ENCODE measurements around the gene LRRC8D. TPM values are rescaled to one million over a fixed set of nuclear protein-coding genes. Genes with fewer than 3 reads are reported as not detected.

Gene LRRC8D
- total RNA-seq, 1 donor from 2014 or later: 5.5 TPM

DNA sequence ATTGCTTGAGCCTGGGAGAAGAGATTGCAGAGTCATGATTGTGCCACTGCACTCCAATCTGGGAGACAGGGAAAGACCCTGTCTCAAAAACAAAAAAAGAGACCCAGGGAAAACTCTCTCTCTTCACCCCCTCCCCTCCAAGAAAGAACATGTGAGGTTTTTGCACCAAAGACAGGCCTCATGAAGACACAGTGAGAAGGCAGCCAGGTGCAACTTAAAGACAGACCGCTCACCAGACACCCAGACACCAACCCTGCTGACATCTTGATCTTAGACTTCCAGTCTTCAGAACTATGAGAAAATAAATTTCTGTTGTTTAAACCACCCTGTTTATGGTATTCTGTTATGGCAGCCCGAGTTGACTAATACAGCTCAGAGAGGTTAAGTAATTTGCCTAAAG, 13.3 kb upstream of the LRRC8D start:
- DNase-seq (ENCODE audit: low spot score): no peak

DNA sequence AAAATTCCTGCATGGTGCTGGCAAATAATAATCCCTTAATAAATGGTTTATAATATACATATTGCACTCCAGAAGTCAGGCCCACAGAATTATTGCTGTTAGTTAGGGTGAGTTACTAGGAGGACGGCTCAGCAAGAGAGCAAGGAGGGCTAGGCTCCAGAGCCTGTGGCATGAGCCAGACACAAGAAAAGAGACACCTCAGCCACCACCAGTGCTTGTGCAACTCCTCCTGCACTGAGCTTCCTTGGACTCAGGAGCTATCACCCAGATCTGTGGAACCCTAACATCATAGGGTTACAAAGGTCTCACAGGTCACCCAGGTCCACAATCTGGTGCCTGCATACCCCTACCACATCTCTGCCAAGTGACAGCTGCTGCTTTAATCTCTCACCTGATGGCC, 12.8 kb upstream of the LRRC8D start:
- DNase-seq (ENCODE audit: low spot score): no peak

GRCh38 chr1:89808441-89809117, 12.3 kb upstream of the LRRC8D start:
- no peak for DNase-seq (ENCODE audit: low spot score)

- no peak for DNase-seq (ENCODE audit: low spot score)
Observed at GRCh38 chr1:89809556-89809955, 11.3 kb upstream of the LRRC8D start.

- DNase-seq (ENCODE audit: low spot score): no peak
Observed at GRCh38 chr1:89810302-89810701, 10.5 kb upstream of the LRRC8D start.

GRCh38 chr1:89810880-89811279, 10.0 kb upstream of the LRRC8D start:
- DNase-seq (ENCODE audit: low spot score): no peak

DNA sequence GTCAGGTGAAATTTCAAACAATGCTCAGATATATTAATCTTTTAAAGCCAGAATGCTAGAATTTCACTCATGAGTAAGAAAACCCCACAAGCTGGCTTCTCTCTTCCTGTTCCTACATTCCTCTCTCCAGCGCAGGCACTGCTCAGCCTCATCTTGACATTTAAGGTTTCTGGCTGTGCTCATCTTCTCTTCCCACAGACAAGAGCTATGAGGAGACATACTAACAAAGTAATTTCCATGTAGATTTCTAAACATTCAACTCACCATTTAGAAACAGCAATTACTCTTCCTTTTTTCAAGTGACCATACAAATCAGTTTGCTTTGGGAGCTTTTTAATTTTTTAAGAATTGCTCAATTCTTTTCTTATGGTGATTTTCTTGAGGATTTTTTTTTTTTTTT, 7.8 kb upstream of the LRRC8D start:
- peak; percentile 97 for DNase-seq (ENCODE audit: low spot score)

DNA sequence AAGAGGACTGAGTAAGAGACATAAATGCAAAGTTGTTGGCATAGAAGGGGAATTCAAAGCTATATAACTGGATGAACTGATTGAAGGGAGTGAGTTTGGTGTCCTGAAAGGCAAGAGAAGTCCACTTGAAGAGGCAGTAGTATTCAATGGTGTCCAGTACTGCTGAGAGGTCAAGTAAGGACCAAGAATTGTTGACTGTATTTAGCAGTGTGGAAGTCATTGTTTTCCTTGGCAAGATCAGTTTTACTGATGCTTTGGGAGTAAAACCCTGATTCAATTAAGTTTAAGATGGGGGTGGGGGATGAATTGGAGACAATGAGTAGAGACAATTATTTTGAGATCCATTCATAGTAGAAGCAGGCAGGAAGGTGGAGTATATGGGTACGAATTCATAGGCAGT, 5.8 kb upstream of the LRRC8D start:
- DNase-seq (ENCODE audit: low spot score): no peak

DNA sequence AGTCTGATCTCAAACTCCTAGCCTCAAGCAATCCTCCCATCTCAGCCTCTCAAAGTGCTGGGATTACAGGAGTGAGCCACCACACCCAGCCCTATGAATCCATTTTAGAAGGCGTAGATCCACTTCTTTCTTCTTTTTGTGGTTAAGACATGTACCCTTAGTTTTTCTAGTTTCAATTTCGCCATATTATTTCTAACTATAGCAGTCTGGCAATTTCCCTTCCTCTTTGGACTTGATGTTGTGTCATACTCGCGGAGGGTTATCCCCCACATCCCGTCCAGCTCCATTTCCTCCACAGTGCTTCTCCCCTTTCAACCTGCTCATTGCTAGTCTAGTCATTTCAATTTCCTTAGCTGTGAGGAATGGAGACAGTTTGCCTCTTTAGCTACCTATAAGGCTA, 5.2 kb upstream of the LRRC8D start:
- DNase-seq (ENCODE audit: low spot score): no peak

- no peak for DNase-seq (ENCODE audit: low spot score)
Observed at GRCh38 chr1:89816366-89816765, 4.5 kb upstream of the LRRC8D start.

GRCh38 chr1:89821322-89822108, 683 bp downstream of the LRRC8D start:
- DNase-seq (ENCODE audit: low spot score): peak; percentile 30

DNA sequence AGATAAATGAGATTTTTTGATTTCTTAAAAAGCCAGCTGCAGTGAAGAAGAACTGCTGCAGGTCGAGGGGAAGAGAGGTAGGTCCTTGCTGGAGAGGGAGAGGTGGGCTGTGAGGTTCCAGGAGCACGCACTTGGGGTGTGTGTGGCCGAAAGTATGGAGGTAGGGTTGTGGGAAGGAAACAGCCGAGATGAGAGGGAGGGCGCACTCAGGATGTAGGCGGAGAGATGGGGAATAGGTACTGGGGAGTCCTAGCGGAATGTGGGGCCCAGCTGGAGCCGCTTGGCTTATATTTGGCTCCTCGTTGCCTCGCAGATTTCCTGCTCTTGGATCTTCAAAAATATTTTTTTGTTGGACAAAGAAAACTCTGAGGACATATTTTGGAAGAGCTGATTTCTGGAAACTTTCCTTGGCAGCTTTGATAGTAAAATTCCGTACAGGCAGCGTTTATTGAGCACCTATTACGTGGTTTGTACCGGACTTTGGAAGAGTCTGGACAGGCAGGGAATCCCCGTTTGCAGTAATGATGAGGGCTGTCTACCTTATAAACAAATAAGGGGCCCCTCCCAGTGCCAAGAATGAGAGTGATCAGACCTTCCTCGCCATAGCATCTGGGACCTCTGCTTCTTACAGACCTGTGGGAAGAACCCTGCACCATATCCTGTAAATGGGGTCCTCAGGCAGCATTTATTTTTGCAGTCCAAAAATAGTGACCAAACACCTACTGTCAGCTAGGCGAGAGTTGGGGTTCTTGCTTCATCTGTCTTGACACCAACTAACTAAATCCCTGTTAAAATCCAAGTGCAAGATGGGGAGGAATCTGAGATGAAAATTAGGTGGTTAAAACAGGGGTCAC, 1.5 kb downstream of the LRRC8D start:
- DNase-seq (ENCODE audit: low spot score): no peak

GRCh38 chr1:89822999-89823628, 2.3 kb downstream of the LRRC8D start:
- DNase-seq (ENCODE audit: low spot score): no peak

GRCh38 chr1:89823679-89824292, 3.0 kb downstream of the LRRC8D start:
- DNase-seq (ENCODE audit: low spot score): peak; percentile 29

GRCh38 chr1:89826594-89826993, 5.8 kb downstream of the LRRC8D start:
- DNase-seq (ENCODE audit: low spot score): no peak

DNA sequence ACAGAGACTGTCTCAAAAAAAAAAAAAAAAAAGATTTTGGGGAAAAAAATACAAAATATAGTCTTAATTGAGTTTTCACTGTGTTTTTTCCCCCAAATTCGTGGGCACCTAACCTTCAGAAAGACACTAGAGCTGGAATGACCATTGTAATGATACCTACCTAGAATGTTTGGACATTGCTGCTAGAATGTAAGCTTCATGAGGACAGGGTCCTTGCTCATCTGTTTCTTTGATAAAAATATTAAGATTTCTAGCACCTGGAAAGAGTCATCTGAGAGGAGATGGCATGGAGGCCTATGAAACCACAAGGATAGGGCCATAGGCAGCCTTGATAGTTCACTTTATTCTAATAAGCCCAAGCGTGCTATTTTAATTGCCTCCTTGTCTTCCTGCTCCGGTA, 6.5 kb downstream of the LRRC8D start:
- DNase-seq (ENCODE audit: low spot score): no peak

DNA sequence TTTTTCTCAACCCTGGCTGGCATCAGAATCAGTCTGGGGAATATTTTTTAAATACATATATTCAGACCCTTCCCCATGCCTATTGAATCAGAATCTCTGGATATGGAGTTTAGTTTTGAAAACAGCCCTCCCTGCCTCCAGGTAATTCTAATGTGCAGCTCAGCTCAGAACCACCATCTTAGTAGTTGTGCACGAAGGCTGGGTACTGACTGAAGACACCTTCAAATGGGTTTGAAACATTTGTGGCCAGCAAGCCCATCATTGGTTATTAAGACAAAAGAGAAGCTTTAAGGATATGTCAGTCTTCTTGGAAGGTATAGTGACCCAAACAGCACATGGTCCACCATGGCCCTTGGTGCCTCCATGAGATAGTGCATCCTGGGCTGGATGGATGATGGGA, 7.1 kb downstream of the LRRC8D start:
- no peak for DNase-seq (ENCODE audit: low spot score)

GRCh38 chr1:89829186-89829585, 8.4 kb downstream of the LRRC8D start:
- no peak for DNase-seq (ENCODE audit: low spot score)

GRCh38 chr1:89831462-89832120, 10.8 kb downstream of the LRRC8D start:
- no peak for DNase-seq (ENCODE audit: low spot score)

GRCh38 chr1:89832496-89833127, 11.8 kb downstream of the LRRC8D start:
- DNase-seq (ENCODE audit: low spot score): no peak

Measured in umbilical cord (tissue), 2 donors.